ENCODE results near the gene TMEM30A.

The TMEM30A gene

DNA sequence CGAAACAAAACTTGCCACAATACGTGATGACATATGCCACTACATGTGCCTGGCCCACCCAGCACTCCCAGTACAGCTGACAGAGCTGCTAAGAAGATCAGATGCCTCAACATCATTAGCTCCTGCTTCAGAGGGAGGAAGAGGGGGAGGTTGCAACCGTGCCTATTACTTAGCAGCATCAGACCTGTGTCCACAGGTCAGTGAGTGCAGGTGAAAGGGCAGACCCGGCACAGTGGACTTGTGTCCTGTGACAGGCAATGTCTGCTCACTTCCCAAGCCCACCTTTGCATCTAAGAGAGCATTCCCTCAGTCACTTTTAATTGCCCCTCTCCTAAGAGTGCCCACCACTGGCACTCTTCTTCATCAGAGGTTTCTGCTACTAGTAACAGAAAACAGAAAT is 69.3 kb downstream of the TMEM30A start:
- no peak for DNase-seq (ENCODE audit: low read depth)
- H3K4me3 ChIP-seq (replicated peaks; ENCODE audit: low read depth, low read length): no peak overlapping the region
- TF ChIP-seq, protein P1, sequence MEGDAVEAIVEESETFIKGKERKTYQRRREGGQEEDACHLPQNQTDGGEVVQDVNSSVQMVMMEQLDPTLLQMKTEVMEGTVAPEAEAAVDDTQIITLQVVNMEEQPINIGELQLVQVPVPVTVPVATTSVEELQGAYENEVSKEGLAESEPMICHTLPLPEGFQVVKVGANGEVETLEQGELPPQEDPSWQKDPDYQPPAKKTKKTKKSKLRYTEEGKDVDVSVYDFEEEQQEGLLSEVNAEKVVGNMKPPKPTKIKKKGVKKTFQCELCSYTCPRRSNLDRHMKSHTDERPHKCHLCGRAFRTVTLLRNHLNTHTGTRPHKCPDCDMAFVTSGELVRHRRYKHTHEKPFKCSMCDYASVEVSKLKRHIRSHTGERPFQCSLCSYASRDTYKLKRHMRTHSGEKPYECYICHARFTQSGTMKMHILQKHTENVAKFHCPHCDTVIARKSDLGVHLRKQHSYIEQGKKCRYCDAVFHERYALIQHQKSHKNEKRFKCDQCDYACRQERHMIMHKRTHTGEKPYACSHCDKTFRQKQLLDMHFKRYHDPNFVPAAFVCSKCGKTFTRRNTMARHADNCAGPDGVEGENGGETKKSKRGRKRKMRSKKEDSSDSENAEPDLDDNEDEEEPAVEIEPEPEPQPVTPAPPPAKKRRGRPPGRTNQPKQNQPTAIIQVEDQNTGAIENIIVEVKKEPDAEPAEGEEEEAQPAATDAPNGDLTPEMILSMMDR (IDR thresholded peaks at IDR 0.05; ENCODE audit: low read length, missing control alignments): no peak

DNA sequence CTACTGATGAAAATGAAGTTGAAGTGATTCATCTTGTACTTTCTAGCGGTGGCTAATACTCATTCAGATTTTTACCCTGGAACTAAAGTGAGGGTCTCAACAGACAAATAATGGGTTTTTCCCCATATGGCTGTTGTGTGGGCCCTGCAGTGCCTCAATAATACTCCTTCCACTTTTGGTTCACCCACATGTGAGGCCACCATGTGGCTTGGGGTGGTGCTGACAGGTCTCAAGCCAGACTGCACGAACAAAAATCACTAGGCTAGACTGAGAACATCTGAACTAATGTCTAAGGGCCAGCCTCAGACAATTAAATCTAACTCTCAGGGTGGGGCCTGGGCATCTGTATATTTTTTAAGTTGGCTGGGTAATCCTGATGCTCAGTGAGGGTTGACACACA is 70.9 kb downstream of the TMEM30A start:
- TF ChIP-seq, protein P1 (IDR thresholded peaks at IDR 0.05; ENCODE audit: low read length, missing control alignments): no peak
- no peak for DNase-seq (ENCODE audit: low read depth)
- no peak overlapping the region for H3K4me3 ChIP-seq (replicated peaks; ENCODE audit: low read depth, low read length)

DNA sequence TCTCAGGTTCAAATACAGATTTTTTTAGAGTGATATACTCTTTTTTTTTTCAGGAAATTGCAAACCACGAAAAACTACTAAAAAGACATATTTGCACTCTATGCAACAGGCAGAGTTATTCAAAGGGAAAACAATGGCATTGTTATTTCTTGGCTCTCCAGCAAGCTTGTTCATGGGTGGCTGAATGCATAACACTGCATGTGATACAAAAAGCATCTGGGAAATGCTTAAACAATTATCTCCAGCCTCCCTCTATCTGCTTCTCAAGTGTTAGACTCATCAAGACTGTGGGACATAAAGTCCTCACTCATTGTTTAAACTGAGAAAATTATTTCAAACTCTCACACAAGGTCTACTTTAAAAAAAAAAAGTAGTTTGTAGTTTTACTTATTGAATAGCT is 71.5 kb downstream of the TMEM30A start:
- TF ChIP-seq, protein P1 (IDR thresholded peaks at IDR 0.05; ENCODE audit: low read length, missing control alignments): no peak
- H3K4me3 ChIP-seq (replicated peaks; ENCODE audit: low read depth, low read length): no peak overlapping the region
- peak; percentile 76 for DNase-seq (ENCODE audit: low read depth)

DNA sequence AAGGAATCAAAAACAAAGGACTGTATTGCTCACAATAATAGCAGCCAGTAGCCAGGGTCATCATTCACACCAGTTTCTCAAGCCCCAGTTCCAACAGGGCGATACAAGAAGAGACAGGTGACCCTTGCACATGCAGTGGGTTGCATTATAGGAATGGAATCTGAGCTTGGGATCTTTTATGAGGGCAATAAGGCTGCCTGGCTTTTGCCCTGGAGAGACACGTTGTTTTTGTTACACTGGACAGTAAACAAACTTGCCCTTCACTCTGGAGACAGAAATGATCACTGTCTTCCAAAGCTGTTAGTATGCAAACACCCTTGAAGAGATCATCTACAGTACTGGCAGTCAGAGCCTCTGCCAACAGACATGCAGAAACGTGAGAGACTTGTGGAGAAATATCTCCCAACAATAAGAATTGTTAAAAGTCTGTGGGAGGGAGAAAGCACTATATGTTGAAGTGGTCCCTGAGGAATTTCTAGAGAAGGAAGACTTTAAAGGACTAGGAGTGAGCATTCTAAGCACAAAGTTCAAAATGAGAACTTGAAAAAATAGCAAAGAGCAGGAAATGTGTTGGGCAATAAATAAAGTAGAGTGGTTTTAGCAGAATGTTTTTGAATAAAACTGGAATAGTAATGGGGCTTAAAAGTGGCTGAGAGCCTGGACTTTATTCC is 72.5 kb downstream of the TMEM30A start:
- TF ChIP-seq, protein P1 (IDR thresholded peaks at IDR 0.05; ENCODE audit: low read length, missing control alignments): no peak
- H3K4me3 ChIP-seq (replicated peaks; ENCODE audit: low read depth, low read length): no peak overlapping the region
- peak; percentile 48 for DNase-seq (ENCODE audit: low read depth)

DNA sequence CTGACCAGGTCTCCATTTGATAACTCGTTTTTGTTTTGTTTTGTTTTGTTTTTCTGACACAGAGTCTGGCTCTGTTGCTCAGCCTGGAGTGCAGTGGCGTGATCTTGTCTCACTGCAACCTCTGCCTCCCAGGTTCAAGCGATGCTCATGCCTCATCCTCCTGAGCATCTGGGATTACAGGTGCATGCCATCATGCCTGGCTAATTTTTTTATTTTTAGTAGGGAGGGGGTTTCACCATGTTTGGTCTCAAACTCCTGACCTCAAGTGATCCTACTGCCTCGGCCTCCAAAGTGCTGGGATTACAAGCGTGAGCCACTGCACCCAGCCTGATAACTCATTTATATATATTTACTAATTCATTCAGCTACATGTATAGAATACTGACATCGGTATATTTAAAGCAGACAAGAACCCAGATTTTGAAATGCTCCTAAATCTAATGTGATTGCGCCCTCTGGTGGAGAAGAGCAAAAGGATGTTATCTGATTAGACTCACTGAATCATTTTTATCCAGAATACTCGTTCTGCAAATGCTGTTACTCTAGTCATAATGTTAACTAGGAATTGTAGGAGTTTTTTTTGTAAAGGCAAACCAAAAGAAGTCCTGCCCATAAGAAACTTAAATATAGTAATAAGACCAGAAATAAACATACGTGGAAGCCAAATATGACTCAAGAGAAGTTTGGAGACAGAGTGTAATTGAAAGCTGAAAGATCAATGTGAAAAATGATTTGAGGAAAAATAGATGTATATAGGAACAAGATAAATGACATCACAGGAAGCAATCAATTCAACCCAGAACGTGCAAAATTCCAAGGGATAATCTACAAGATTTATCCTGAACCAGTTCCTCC is 73.5 kb downstream of the TMEM30A start:
- peak; percentile 85 for DNase-seq (ENCODE audit: low read depth)
- H3K4me3 ChIP-seq (replicated peaks; ENCODE audit: low read depth, low read length): no peak overlapping the region
- TF ChIP-seq, protein P1 (IDR thresholded peaks at IDR 0.05; ENCODE audit: low read length, missing control alignments): peak; percentile 75

DNA sequence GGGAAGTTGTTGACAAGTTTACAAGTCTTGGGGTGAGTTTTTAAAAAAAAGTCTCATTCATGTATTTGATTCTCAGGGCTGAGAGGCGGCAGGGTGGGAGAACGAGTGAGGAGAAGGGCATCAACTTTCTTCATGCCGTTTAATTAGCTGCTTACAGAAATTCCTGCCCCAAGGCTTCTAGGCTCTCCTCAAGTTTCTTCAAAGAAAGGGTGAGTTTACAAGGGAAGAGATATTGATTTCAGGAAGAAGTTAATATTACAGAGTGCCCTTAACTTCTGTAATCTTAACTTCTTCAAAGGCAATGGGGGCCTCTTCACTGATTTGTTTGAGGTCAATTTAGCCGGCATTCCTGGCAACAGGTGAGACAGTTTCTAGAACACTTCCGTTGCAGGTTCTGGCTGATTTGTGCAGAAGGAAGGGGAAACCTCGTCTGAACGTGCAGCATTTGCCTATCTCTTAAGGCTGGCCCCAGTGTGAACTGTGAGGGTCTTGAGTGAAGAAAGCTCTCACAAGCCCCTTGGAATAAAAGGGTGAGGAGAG is 75.3 kb downstream of the TMEM30A start:
- TF ChIP-seq, protein P1 (IDR thresholded peaks at IDR 0.05; ENCODE audit: low read length, missing control alignments): no peak
- DNase-seq (ENCODE audit: low read depth): no peak
- H3K4me3 ChIP-seq (replicated peaks; ENCODE audit: low read depth, low read length): no peak overlapping the region
